Endothelial cell (in vitro differentiated cells): ENCODE data around the gene FASN. TPM values are rescaled to one million over a fixed set of nuclear protein-coding genes. Genes with fewer than 3 reads are reported as not detected.

ENCODE experiments used
- DNase-seq: peaks from one replicate; pipeline ENCODE4 v3.0.0; 2021; ENCODE audit warnings: low spot score
- H3K27ac Mint-ChIP-seq: one replicate; pipeline ENCODE4 v1.8.0; 2021; ENCODE audit warnings: mixed read lengths, inconsistent platforms; ENCODE audit not compliant: unreplicated experiment
- H3K27me3 Mint-ChIP-seq: one replicate; pipeline ENCODE4 v1.8.0; 2021; ENCODE audit warnings: mild to moderate bottlenecking, moderate library complexity, mixed read lengths, inconsistent platforms; ENCODE audit not compliant: unreplicated experiment
- H3K36me3 Mint-ChIP-seq: one replicate; pipeline ENCODE4 v1.8.0; 2021; ENCODE audit warnings: mild to moderate bottlenecking, low read depth, mixed read lengths, inconsistent platforms; ENCODE audit not compliant: unreplicated experiment
- H3K4me1 Mint-ChIP-seq: one replicate; pipeline ENCODE4 v1.8.0; 2021; ENCODE audit warnings: mild to moderate bottlenecking, mixed read lengths, inconsistent platforms; ENCODE audit not compliant: unreplicated experiment
- H3K4me3 Mint-ChIP-seq: one replicate; pipeline ENCODE4 v1.8.0; 2021; ENCODE audit warnings: mild to moderate bottlenecking, mixed read lengths, inconsistent platforms; ENCODE audit not compliant: unreplicated experiment
- H3K9me3 Mint-ChIP-seq: one replicate; pipeline ENCODE4 v1.8.0; 2021; ENCODE audit warnings: mixed read lengths, inconsistent platforms; ENCODE audit not compliant: unreplicated experiment
- total RNA-seq: library from RNA; stranded (reverse); fragmentation: NEBNext Ultra II Directional; extraction: Animal tissue kit (Norgen Biotek cat#: 25700); gene quantifications from one replicate; pipeline ENCODE4 v1.2.1, GENCODE V29; 2021; ENCODE audit not compliant: unreplicated experiment
- TF ChIP-seq, protein P1 (sequence below): fragments of 200-600 bp; sonication (generic); IDR thresholded peaks from one replicate; pipeline ENCODE4 v1.5.0; 2021; ENCODE audit warnings: antibody characterized with exemption; ENCODE audit not compliant: unreplicated experiment

Gene FASN
- total RNA-seq, 1 donor from 2014 or later, result 400 TPM

- H3K9me3 Mint-ChIP-seq, result no peaks in the 10 kb centered on the region
- peaks cover 3% of the 10 kb centered on the region for H3K36me3 Mint-ChIP-seq
- H3K4me1 Mint-ChIP-seq, result no peaks in the 10 kb centered on the region
- DNase-seq, result no peak
- no peaks in the 10 kb centered on the region for H3K27me3 Mint-ChIP-seq
- no peak overlapping the region for H3K27ac Mint-ChIP-seq
- no peak overlapping the region for H3K4me3 Mint-ChIP-seq
- TF ChIP-seq, protein P1, sequence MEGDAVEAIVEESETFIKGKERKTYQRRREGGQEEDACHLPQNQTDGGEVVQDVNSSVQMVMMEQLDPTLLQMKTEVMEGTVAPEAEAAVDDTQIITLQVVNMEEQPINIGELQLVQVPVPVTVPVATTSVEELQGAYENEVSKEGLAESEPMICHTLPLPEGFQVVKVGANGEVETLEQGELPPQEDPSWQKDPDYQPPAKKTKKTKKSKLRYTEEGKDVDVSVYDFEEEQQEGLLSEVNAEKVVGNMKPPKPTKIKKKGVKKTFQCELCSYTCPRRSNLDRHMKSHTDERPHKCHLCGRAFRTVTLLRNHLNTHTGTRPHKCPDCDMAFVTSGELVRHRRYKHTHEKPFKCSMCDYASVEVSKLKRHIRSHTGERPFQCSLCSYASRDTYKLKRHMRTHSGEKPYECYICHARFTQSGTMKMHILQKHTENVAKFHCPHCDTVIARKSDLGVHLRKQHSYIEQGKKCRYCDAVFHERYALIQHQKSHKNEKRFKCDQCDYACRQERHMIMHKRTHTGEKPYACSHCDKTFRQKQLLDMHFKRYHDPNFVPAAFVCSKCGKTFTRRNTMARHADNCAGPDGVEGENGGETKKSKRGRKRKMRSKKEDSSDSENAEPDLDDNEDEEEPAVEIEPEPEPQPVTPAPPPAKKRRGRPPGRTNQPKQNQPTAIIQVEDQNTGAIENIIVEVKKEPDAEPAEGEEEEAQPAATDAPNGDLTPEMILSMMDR, result no peak
Measured at GRCh38 chr17:82092995-82093751, 4.9 kb downstream of the FASN start.

- DNase-seq, result no peak
- H3K27ac Mint-ChIP-seq, result no peak overlapping the region
- H3K4me3 Mint-ChIP-seq, result no peak overlapping the region
- no peaks in the 10 kb centered on the region for H3K27me3 Mint-ChIP-seq
- no peaks in the 10 kb centered on the region for H3K9me3 Mint-ChIP-seq
- peaks cover 3% of the 10 kb centered on the region for H3K36me3 Mint-ChIP-seq
- H3K4me1 Mint-ChIP-seq, result no peaks in the 10 kb centered on the region
- TF ChIP-seq, protein P1, result no peak
Measured at GRCh38 chr17:82092628-82092994, 5.4 kb downstream of the FASN start.

DNA sequence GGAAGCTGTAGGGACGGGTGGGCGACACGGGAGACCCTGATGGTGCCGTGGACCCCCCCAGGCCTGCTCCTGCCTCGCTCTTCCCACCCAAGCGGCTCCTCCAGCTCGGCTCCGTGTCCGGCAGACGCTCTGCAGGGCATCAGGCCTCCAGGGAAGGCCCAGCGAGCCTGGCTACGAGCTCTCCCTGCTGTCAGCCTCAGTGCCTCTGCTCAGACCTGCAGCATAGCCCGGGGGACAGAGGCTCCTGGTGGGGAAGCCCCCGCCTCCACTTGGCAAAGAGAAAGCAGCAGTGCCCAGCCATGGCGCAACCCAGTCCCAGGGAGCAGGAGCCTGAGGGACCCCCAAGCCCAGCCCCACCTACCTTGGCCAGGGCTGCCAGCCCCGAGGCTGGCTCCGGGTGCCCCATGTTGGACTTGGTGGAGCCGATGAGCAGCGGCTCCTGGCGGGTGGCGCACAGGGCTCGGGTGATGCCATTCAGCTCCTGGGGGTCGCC, 5.9 kb downstream of the FASN start:
- H3K27ac Mint-ChIP-seq, result no peak overlapping the region
- no peaks in the 10 kb centered on the region for H3K4me1 Mint-ChIP-seq
- TF ChIP-seq, protein P1, result no peak
- H3K36me3 Mint-ChIP-seq, result peaks cover 3% of the 10 kb centered on the region
- H3K9me3 Mint-ChIP-seq, result no peaks in the 10 kb centered on the region
- H3K27me3 Mint-ChIP-seq, result no peaks in the 10 kb centered on the region
- DNase-seq, result no peak
- H3K4me3 Mint-ChIP-seq, result no peak overlapping the region

- Mint-ChIP-seq H3K36me3 (peaks cover 3% of the 10 kb centered on the region), H3K9me3 (no peaks in the 10 kb centered on the region), H3K4me3 (no peak overlapping the region), H3K27me3 (no peaks in the 10 kb centered on the region), H3K27ac (no peak overlapping the region), H3K4me1 (no peaks in the 10 kb centered on the region)
- no peak for DNase-seq
- TF ChIP-seq, protein P1, result no peak
Measured at GRCh38 chr17:82091264-82092066, 6.6 kb downstream of the FASN start.
